Activated naive CD8-positive, alpha-beta T cell treated with anti-CD3 and anti-CD28 coated beads, Interleukin-2, amount 50 U/mL, for 16 hours (primary cell): ENCODE data around the gene SMIM13.

Experiments used
- DNase-seq: peaks from one replicate; pipeline ENCODE4 v3.0.0-alpha.2; 2020; ENCODE audit warnings: low read depth, low spot score

The SMIM13 gene

DNA sequence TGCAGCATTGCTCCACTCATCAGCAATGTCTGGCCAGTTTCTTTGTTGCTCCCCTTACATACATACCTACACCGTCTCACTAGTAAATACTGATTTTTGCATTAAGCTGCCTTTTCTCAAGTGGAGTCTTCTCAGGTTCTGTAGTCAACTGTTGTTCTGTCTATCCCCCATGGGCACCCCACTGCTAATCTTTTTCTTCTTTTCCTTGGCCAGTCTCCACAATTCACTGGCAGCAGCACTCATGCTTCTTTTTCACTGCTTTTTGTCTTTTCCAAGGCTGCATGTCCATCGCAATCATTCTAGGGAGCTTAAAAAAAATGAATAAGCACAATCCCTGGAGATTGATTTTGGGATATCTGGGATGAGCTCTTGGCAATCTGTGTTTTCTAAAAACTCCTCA lies 28.2 kb downstream of the SMIM13 start:
- DNase-seq: no peak

DNA sequence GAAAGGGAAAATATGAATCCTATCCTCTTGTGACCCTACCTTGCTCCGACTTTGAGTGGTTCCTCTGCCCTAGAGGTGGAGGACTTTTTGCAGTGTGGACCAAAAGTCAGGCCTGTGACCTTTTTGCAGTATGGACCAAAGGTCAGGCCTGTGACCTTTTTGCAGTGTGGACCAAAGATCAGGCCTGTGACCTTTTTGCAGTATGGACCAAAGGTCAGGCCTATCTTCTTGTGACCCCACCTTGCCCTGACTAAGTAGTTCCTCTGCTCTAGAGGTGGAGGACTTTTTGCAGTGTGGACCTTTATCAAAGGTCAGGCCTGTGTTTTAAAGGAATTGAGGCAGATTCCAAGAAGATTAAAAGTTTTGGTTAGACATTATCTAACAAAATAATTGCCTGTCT lies 28.7 kb downstream of the SMIM13 start:
- DNase-seq: no peak

DNA sequence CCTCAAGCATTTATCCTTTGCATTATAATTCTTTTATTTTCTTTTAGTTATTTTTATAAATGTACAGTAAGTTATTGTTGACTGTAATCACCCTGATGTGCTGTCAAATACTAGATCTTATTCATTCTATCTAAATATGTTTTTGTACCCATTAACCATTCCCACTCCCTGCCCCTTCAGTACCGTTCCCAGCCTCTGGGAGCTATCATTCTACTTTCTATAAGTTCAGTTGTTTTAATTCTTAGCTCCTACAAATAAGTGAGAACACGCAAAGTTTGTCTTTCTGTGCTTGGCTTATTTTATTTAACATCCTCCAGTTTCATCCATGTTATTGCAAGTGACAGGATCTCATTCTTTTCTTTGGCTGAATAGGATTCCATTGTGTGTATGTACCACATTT lies 30.3 kb downstream of the SMIM13 start:
- DNase-seq: no peak

DNA sequence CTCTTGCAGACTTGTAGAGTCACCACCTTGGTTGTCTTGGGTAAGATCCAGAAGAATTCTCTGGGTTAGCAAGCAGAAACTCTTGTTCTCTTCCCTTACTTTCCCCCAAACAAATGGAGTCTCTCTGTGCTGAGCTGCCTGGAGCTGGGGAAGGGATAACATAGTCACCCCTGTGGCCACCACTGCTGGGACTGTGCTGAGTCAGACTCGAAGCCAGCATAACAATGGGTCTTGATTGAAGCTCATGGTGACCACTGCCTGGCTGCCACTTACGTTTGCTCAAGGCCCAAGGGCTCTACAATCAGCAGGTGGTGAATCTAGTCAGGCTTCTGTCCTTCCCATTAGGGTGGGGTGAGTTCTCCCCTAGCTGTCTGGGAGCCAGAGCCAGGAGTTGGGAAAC lies 33.2 kb downstream of the SMIM13 start:
- DNase-seq: no peak

DNA sequence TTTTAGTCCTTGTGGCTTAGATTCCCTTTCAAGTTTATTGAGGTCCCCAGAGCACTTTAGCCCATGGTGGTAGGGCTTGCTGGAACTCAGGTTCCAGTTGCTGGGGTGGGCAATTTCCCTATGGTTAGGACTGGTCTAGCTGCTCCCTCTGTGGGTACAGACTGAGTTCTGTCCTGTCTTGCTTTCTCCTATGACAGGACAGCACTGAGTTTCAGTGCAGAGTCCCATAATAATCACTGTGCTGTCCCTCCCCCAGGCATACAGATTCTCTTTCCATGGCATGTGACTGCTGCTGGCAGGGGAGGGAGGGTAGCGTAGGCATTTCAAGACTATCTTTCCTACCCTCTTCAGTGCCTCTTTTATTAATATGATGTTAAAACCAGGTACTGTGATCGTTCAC lies 35.0 kb downstream of the SMIM13 start:
- no peak for DNase-seq

DNA sequence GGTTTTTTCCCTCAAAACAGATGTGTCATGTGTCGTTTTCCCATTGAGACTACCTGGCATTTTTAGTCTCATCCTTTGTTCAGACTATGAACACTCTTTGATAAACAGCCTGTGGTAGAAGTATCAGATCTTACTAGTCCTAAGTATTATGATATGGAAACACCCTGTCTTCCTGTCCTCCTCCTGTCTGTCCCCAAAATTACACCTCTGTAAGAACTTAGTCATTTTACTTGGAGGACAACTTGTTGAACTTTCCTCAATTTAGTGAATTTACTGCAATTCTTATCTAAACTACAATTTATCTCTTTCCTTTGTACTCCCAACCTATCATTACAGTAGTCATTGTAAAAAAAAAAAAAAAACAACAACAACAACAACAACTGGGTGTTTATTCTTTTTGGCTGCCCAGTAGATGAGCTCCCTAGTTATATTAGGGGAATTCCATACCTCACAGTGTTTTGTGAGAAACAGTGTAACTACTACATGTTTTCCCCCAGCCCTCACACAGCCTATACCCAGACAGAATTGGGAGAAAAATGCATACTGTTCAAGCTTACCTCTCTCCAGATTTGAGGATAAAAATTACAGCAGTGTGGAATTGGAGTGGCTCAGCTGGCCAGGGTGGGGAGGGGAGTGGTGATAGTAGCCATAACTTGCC lies 36.4 kb downstream of the SMIM13 start:
- DNase-seq: no peak

DNA sequence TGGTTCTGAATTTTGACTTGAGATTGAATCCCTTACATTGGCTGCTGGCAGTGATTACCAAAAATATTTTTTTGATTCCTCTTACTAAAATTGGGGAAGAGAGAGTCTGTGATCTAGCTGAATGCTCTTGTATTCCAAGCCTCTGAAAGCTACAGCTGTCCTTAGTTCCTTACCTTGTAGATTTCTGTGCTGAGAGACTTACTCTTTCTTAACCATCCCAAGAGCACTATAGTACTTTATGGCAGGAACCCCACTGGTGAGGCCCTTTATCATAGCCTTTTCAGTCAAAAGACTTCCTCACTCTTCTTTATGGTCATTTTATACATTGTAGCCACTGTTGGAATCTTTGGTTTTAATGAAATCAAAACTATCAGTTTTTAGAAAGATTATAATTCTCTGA lies 37.0 kb downstream of the SMIM13 start:
- DNase-seq: no peak

DNA sequence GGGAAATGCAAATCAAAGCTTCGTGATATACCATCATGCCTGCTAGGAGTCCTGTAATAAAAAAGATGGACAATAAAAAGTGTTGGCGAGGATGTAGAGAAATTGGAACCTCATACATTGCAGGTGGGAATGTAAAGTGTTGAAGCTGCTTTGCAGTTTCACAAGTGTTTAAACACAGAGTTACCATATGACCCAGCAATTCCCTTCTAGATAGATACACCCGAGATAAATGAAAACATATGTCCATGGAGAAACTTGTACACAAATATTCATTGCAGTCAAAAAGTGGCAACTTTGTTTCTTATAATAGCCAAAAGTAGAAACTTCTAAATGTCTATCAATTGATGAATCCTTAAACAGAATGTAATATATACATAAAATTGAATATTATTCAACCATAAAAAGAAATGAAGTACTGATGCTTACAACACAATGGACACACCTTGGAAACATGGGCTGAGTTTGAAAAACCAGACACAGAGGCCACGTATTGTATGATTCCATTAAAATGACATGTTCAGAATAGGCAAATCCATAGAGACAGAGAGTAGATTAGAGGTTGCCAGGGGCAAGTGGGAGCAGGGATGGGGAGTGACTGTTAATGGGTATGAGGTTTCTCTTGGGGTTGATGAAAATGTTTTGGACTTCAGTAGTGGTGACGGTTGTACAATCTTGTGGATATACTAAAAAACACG lies 38.7 kb downstream of the SMIM13 start:
- no peak for DNase-seq

DNA sequence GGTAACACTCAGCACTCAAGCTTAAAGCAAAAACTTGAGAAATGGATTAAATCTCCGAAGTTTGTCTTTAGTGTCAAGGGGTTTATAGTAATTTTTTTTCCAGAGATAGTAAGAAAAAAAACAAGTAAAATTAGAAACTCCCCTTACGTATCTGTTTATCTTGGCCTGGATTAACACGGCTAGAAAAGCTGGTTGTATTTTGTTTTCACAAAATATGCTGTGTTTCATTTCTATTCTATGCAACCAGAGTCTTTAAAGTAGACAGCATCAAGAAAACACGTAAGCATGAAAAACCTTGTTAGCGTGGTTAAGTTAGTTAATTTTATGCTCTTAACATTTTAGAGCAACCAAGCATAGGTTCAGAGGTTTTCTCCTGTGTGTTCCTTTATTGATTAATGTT lies 39.6 kb downstream of the SMIM13 start:
- DNase-seq: no peak

DNA sequence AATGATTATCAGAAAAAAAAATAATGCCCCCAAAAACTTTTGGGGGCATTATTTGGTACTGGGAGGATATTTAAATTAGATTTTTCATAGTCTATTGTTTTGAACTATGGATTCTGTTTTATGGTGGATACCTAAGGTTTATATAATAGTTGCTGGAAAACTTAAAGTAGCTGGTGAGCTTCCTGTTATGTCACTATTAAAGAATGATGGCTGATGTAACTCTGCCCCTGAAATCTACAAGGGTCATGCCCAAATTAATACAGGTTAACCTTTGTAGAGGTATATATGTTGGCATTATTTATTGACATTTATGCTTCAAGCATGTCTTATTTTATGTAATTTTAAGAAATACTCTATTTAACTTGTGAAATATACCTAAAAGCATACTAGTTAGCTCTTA lies 43.2 kb downstream of the SMIM13 start:
- no peak for DNase-seq

DNA sequence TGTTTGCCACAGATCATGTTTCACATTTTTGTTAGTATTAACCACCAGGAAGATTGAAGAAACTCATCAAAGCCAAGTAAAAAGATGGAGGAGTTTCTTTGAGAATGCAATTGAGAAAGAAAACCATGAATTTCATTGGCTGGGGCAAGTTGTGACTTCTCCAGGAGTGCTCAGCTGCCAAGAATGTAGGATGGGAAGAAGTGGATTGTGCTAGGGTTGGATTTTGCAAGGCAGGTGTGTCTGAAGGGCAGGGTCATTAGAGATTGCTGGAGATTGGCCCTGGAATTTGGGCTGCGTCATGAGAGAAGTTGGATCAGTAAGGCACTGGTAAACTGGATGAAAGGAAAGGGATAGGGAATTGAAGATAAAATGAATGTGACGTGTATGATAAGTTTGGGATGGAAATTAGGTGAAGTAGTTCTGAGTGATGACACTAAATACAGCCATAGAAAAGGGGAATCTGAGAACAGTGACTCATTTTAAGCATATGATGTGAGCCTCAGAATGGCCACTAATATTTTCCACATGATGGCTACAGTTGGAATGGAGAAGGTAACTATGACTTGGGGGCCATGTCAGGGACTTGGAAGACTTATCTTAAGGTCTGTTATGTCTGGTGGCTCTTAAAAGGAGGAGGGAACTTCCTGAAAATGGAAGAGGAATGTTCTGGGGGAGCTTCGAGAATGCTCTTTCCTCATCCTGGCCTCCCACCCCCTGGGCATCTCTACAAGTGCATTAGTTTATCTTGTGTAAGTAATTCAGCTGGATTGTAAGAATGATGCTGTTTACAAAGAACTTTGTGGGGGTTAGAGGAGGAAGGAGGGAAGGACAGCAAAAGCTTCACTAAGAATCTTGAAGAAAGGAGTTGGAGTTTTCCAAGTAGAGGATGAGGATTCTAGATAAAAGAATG lies 45.7 kb downstream of the SMIM13 start:
- DNase-seq: no peak

DNA sequence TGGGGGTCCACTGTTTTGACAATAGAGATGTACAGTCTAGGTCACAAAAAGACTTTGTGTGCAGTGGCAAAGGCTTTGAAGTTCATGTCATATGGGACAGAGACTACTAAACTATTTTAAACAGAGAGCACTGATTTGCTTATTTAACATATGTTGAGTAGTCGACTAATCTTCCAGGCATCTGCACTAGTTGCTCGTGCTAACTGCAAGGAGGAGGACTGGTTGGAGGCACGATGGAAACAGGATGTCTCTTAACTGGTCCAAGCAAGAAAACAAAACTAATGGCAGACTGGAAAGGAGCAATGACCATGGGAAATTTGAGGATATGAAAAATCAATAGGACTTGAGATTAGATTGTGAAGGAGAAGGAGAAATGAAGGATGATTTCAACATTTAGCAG lies 46.4 kb downstream of the SMIM13 start:
- DNase-seq: no peak

DNA sequence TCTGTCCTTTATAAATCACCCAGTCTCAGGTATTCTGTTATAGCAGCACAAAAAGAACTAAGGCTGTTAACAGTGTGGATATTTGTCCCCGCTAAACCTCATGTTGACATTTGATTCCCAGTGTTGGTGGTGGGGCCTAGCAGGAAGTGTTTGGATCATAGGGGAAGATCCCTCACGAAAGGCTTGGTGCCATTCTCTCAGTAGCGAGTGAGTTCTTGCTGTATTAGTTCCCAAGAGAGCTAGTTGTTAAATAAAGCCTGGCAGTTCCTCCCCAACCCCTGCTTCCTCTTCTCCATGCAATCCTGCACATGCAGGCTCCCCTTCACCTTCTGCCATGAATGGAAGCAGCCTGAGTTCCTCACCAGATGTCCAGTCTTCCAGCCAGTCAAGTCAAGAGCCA lies 47.7 kb downstream of the SMIM13 start:
- DNase-seq: no peak

DNA sequence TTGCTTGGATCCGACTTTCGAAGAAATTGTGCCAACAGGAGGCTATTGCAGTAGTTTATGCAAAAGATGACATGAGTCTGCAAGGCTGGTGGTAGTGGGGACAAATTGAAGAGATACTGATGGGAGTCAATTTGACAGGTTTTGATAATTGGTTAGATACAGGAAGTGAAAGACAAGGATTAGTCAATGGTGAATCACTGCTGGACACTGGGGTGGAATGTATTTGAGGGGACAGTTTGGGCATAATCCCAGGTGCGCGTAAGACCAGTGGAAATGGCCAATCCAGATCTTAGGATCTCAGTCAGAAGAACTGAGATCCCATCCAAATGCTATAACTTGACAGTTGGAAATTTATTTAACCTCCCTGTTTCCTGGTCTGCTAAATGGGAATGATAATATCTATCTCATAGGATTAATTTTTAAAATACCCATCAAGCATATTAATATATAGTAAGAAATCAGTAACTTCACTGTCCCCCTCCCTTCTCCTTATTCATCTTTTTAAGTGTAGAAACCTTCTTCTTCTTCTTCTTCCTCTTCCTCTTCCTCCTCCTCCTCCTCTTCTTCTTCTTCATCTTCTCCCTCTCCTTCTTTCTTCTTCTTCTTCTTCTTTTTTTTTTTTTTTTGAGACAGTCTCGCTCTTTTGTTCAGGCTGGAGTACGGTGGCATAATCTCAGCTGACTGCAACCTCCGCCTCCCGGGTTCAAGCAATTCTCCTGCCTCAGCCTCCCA lies 48.8 kb downstream of the SMIM13 start:
- no peak for DNase-seq

DNA sequence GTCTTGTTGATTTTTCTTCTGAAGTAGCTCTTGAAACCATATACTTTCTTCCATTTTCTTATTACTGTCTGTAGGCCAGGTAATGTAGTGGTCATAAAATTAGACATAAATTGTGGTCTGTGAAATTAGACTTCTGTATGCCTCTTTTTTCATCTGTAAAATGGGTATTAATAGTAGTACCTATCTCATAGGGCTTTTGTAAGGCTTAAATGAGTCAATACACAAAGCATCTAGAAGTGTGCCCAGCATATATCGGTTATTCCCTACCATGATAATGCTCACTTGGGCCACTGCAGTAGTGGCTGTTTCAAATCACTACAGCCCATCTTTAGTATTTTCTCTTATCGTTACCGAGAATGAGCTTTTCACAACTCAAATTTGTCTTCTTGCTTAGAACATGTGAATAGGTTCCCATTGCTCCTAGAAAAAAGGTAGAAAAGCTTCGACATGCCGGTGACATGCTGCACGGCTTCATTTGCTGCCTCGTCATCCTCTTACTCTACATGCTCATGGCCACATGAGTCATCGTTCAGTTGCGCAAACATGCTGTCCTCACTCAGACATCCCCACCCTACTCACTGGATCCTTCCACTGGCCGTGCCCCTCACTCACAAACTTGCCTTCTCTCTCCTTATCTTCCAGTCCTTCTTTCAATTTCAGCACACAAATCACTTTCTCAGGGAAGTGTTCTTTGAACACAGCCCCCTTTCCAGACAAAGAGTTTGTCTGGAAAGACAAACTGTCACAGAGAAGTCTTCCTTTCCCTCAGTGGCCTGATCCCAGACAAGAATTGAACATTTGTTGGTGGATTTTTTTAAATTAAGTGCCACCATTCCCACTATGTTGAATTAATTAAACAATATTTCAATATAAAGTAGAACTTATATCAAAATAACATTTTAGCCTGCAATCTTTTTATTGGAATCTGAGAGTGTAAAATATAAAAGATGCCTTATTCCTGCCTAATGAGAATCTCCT lies 50.0 kb downstream of the SMIM13 start:
- DNase-seq: no peak

DNA sequence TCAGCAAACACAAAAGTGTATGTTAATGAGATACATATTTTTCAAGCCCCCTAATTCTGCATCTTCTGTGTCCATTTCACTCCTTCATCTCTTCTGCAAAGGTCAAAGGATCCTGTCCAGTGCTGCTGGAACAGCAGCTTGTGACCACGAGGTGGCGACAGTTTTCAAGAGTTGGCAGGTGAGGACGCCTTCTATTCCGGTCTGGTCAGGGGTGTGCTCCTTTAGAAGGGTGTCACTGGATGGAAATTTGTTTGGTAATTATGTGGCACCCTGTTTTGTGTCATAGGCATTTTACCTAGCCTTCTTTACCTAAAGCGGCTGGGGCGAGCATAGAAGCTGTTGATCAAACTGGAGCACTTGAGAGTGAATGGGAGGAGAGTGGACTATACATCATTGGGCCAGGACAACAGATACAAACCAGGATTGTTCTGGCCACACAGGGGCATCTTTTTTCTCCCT lies 50.8 kb downstream of the SMIM13 start:
- peak; percentile 44 for DNase-seq

DNA sequence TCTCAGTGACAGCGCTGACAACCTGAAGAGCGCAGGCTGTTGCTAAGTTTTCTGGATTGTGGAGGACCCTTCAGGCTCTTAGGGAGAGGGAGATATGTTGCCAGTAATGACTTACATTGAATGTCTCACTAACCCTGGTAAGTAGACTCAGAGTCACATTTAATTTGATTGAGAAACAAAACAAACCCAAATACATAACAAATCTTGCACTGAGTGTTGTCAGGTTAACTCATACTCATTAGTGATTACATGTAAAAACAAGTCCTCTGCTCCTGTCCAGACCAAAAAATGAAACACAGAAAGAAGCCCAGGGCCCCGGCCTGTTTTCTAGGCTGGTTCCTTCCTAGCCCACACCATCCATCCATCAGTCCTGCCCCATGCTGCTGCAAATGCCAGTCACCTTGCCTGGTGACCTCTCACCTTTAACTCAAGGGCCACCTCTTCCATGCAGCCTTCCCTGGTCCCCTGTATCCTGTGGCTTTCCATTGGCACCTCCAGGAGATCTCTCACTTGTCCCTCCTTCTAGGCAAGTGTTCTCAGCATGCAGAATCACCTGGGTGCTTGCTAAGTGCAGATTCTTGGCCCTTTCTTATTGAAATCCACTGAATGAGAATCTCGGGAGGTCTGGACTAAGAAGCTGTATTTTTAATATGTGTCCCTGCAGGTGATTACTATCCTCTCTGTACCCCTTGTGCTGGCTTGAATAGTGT lies 52.6 kb downstream of the SMIM13 start:
- DNase-seq: no peak

DNA sequence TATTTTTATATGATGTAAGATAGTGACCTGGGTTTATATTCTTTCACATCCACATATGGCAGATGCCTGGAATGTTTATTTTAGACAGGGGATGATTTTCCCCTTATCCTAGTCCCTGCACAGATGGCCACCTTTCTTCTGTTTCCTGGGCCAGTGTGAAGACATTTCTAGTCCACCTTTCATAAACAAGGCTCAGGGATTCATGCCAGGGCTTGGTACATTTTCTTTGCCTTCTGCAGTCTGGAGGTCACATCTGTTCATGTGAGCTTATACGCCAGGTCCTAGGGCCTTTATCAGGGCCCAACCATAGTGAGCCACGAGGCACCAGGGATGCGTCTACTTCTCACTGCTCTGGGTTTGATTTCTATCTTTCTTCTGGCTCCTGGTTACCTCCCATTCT lies 55.9 kb downstream of the SMIM13 start:
- DNase-seq: no peak

DNA sequence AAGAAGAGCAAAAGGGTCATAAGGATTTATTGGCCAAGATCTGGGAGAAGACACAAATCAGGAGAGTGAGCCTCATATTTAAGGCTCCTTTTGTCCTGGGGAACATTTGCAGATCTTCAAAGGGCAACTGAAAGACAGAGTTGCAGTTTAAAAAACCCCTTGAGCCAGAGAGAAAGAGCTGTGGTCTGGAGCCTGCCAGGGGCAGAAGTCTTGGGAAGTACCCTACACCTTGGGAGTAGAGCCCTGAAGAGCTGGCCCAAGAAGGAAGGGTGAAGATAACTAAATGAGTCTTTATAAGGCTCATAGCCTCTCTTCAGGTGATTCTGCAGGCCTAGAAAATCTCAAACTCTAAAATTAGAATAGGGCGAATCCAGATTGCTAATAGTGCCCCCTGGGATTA lies 57.9 kb downstream of the SMIM13 start:
- DNase-seq: no peak

DNA sequence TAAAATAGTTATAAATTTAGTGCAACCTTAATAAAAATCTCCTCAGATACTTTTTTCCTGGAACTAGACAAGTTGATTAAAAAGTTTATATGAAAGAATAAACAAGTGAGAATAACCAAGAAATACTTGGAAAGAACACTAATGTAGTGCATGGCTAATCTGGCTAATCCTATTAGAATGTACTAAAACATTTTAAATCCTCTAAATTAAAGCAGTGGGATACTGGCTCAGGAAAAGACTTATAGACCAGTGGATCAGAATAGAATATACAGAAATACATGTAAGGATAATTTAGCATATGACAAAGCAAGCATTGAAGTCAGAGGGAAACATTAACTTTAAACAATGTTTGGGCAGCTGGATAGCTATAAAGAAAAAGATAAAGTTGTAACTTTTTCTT lies 58.9 kb downstream of the SMIM13 start:
- no peak for DNase-seq
